Activated naive CD4-positive, alpha-beta T cell treated with anti-CD3 and anti-CD28 coated beads for 36 hours (primary cell): Measurements from ENCODE around the gene BAG2. TPM values are rescaled to one million over a fixed set of nuclear protein-coding genes. Genes with fewer than 3 reads are reported as not detected.

Source experiments
- CTCF ChIA-PET: fragments of 350-600 bp; sonication (Branson Sonifier 250); formaldehyde crosslinking; loops from one replicate; lab custom pipeline; 2021; ENCODE audit warnings: antibody characterized with exemption; lab: Charles Lee
- DNase-seq: peaks from one replicate; pipeline ENCODE4 v3.0.0-alpha.2; 2020
- H3K27ac Mint-ChIP-seq: one replicate; pipeline ENCODE4 v1.8.0; 2021; ENCODE audit warnings: mild to moderate bottlenecking, mixed read lengths
- H3K27me3 Mint-ChIP-seq: one replicate; pipeline ENCODE4 v1.8.0; 2021; ENCODE audit warnings: low read depth, mixed read lengths
- H3K36me3 Mint-ChIP-seq: one replicate; pipeline ENCODE4 v1.8.0; 2021; ENCODE audit warnings: low read depth, mixed read lengths
- H3K4me1 Mint-ChIP-seq: one replicate; pipeline ENCODE4 v1.8.0; 2021; ENCODE audit warnings: low read depth, mixed read lengths
- H3K4me3 Mint-ChIP-seq: one replicate; pipeline ENCODE4 v1.8.0; 2021; ENCODE audit warnings: mild to moderate bottlenecking, moderate library complexity, mixed read lengths
- H3K9me3 Mint-ChIP-seq: one replicate; pipeline ENCODE4 v1.8.0; 2021; ENCODE audit warnings: mixed read lengths
- intact Hi-C: fragments of 100-400 bp; cut with micrococcal nuclease; formaldehyde crosslinking; loops from one replicate; pipeline ENCODE4 v1.15.1; 2023
- total RNA-seq, 2 experiments: library from RNA; stranded (reverse); gene quantifications; one replicate each; pipeline ENCODE4 v1.2.3, GENCODE V29; 2021

Gene BAG2
- total RNA-seq, 2 experiments from 2014 or later = 6.8 to 7.0 TPM

DNA sequence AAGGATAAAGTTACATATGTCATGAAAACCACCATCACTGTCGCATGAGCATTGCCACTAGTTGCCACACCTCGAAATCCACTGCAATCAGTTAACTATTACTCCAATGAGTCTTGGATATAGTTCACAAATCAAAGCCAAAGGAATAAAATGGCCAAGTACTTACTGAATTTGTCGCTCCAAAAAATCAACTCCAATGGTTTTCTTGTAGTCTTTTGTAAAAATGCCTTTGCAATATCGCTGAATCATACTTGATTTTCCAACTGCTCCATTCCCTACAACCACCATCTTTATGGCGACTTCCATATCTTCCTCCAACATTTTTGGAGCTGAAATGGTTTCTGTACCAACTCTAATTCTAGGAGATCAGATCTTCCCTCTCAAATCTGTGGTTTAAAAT is 37.9 kb downstream of the BAG2 start:
- Mint-ChIP-seq H3K9me3 (peaks cover 5% of the 10 kb centered on the region), H3K4me1 (peaks cover 25% of the 10 kb centered on the region), H3K4me3 (no peak overlapping the region), H3K27me3 (no peaks in the 10 kb centered on the region), H3K36me3 (no peaks in the 10 kb centered on the region), H3K27ac (no peak overlapping the region)
- no peak for DNase-seq
- intact Hi-C loops = no loop called here
- CTCF ChIA-PET = no interaction called here

- CTCF ChIA-PET = no interaction called here
- Mint-ChIP-seq H3K27ac (no peak overlapping the region), H3K27me3 (peaks cover 5% of the 10 kb centered on the region), H3K36me3 (no peaks in the 10 kb centered on the region), H3K4me1 (peaks cover 29% of the 10 kb centered on the region), H3K4me3 (no peak overlapping the region), H3K9me3 (peaks cover 6% of the 10 kb centered on the region)
- DNase-seq = no peak
- intact Hi-C loops = no loop called here
These were observed 43.1 kb downstream of the BAG2 start for GRCh38 chr6:57215260-57215659.

DNA sequence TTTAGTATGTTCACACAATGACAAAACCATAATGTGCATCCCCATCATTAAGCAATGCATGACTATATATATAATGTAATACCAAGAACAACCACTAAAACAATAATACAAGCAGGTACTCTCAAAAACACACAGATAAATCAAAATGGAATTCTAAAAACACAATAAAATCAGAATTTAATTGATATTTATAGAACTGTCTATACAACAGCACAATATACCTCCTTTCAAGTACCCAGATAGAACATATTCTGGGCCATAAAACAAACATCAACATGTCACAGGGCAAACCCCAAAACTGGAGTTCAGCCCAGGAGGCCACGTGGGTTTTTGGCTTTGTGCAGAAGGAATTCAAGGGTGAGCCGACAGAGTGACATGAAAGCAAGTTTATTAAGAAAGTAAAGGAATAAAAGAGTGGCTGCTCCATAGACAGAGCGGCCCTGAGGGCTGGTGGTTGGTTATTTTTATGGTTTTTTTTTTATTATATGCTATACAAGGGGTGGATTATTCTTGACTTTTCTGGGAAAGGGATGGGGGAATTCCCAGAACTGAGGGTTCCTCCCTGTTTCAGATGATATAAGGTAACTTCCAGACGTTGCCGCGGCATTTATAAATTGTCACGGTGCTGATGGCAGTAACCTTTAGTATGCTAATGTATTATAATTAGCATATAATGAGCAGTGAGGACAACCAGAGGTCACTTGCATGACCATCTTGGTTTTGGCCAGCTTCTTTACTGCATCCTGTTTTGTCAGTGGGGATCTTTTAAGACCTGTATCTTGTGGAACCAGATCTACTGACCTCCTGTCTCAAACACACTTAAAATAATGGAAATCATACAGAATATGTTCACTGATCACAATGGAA is 44.3 kb downstream of the BAG2 start:
- H3K27me3 Mint-ChIP-seq = peaks cover 7% of the 10 kb centered on the region
- no peak overlapping the region for H3K27ac Mint-ChIP-seq
- H3K4me1 Mint-ChIP-seq = peaks cover 38% of the 10 kb centered on the region
- peaks cover 6% of the 10 kb centered on the region for H3K9me3 Mint-ChIP-seq
- H3K36me3 Mint-ChIP-seq = no peaks in the 10 kb centered on the region
- CTCF ChIA-PET = interaction anchor here (0.6 to 1.0 kb wide), 3 partner anchors 85 to 828 kb away, joined by 3 to 4 read pairs (median 3); no protein-coding TSS in a partner anchor
- no peak overlapping the region for H3K4me3 Mint-ChIP-seq
- no peak for DNase-seq
- intact Hi-C loops = no loop called here

GRCh38 chr6:57217270-57217669 is 45.1 kb downstream of the BAG2 start:
- CTCF ChIA-PET = interaction anchor here (0.6 to 1.0 kb wide), 2 partner anchors 99 to 828 kb away, joined by 3 to 4 read pairs; no protein-coding TSS in a partner anchor

DNA sequence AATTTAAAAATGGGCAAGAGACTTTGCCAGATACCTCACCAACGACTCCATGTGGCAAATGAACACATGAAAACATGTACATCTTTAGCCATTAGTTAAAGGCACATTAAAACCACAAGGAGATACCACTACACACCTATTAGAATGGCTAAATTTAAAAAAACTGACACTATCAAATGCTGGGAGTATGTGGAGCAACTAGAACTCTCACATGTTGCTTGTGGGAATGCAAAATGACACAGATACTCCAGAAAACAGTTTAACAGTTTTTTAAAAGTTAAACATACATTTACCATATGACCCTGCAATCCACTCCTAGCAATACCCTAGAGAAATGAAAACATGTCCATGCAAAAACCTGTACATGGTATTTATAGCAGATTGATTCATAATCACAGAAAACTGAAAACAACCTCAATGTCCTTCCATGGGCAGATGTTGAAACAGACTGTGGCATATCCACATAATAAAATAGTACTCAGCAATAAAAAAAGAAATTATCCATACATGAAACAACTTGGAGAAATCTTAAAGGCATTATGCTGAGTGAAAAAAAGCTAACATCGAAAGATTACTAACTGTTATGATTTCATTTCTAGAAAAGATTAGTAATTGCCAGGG is 48.1 kb downstream of the BAG2 start:
- intact Hi-C loops = loop anchor here (5.0 kb wide), 1 partner anchor 742 kb away; no protein-coding TSS in a partner anchor
- no peak overlapping the region for H3K27ac Mint-ChIP-seq
- H3K4me3 Mint-ChIP-seq = no peak overlapping the region
- CTCF ChIA-PET = no interaction called here
- peaks cover under 1% of the 10 kb centered on the region for H3K9me3 Mint-ChIP-seq
- H3K4me1 Mint-ChIP-seq = peaks cover 22% of the 10 kb centered on the region
- H3K27me3 Mint-ChIP-seq = peaks cover 18% of the 10 kb centered on the region
- no peak for DNase-seq
- peaks cover 2% of the 10 kb centered on the region for H3K36me3 Mint-ChIP-seq

More at GRCh38 chr6:57217270-57217669, 45.1 kb downstream of the BAG2 start:
- peaks cover 7% of the 10 kb centered on the region for H3K27me3 Mint-ChIP-seq
- peaks cover 38% of the 10 kb centered on the region for H3K4me1 Mint-ChIP-seq
- no peak for DNase-seq
- H3K4me3 Mint-ChIP-seq = no peak overlapping the region
- no peak overlapping the region for H3K27ac Mint-ChIP-seq
- intact Hi-C loops = no loop called here
- H3K36me3 Mint-ChIP-seq = peaks cover 2% of the 10 kb centered on the region
- H3K9me3 Mint-ChIP-seq = peaks cover 6% of the 10 kb centered on the region

GRCh38 chr6:57221191-57221935 is 49.2 kb downstream of the BAG2 start:
- Mint-ChIP-seq H3K36me3 (peaks cover 2% of the 10 kb centered on the region), H3K9me3 (no peaks in the 10 kb centered on the region), H3K4me1 (peaks cover 18% of the 10 kb centered on the region), H3K27ac (no peak overlapping the region), H3K27me3 (peaks cover 18% of the 10 kb centered on the region), H3K4me3 (peak overlapping the region; percentile 82)
- intact Hi-C loops = loop anchor here (5.0 kb wide), 1 partner anchor 741 kb away; no protein-coding TSS in a partner anchor
- CTCF ChIA-PET = interaction anchor here (0.6 to 1.8 kb wide), 5 partner anchors 16 to 95 kb away, joined by 3 to 4 read pairs (median 3); no protein-coding TSS in a partner anchor
- peak; percentile 41 for DNase-seq

- Mint-ChIP-seq H3K4me3 (peak within 1 kb of the TSS; percentile 99), H3K27ac (peak within 1 kb of the TSS; percentile 93)
These were observed 50.0 kb downstream of the BAG2 start, which contains the start of gene RAB23 for GRCh38 chr6:57221936-57222742. RAB23 (minus strand) TSS chr6:57222307; CDS start chr6:57210380, 11,927 bp downstream.

DNA sequence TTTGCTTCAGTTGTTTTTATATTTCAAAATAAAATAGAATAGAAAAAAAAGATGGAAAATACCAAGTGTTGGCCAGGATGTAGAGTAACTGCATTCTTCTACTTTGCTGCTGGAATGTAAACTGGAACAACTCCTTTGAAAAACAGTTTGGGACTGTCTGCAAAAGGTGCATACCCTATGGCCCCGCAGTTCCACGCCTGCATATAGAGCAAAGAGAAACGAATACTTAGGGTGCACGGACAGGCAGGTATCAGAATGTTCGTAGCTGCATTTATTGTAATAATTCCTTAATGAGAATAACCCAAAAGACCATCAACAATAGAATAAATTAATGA is 50.6 kb downstream of the BAG2 start:
- peaks cover 18% of the 10 kb centered on the region for H3K27me3 Mint-ChIP-seq
- intact Hi-C loops = loop anchor here (1.0 to 5.0 kb wide), 8 partner anchors 14 to 740 kb away; partner anchors contain the start of genes BAG2, BEND6, KIAA1586 and PRIM2
- H3K9me3 Mint-ChIP-seq = no peaks in the 10 kb centered on the region
- peaks cover 11% of the 10 kb centered on the region for H3K4me1 Mint-ChIP-seq
- no peak overlapping the region for H3K27ac Mint-ChIP-seq
- peaks cover 2% of the 10 kb centered on the region for H3K36me3 Mint-ChIP-seq
- CTCF ChIA-PET = no interaction called here
- H3K4me3 Mint-ChIP-seq = peak overlapping the region; percentile 99
- peak; percentile 10 for DNase-seq

More at GRCh38 chr6:57221936-57222742, 50.0 kb downstream of the BAG2 start, which contains the start of gene RAB23:
- intact Hi-C loops = loop anchor here (1.0 to 5.0 kb wide), 8 partner anchors 13 to 740 kb away; partner anchors contain the start of genes BAG2, BEND6, KIAA1586 and PRIM2
- CTCF ChIA-PET = interaction anchor here (1.1 to 1.8 kb wide), 3 partner anchors 16 to 46 kb away, joined by 3 to 4 read pairs (median 3); no protein-coding TSS in a partner anchor
- Mint-ChIP-seq H3K9me3 (no peaks in the 10 kb centered on the region), H3K4me1 (peaks cover 14% of the 10 kb centered on the region), H3K27me3 (peaks cover 18% of the 10 kb centered on the region), H3K36me3 (peaks cover 2% of the 10 kb centered on the region)
- DNase-seq = peak; percentile 74

GRCh38 chr6:57224769-57225515 is 52.8 kb downstream of the BAG2 start:
- peaks cover 2% of the 10 kb centered on the region for H3K36me3 Mint-ChIP-seq
- H3K4me1 Mint-ChIP-seq = peaks cover 11% of the 10 kb centered on the region
- H3K27ac Mint-ChIP-seq = no peak overlapping the region
- H3K4me3 Mint-ChIP-seq = no peak overlapping the region
- H3K9me3 Mint-ChIP-seq = no peaks in the 10 kb centered on the region
- CTCF ChIA-PET = no interaction called here
- no peak for DNase-seq
- H3K27me3 Mint-ChIP-seq = peaks cover 13% of the 10 kb centered on the region
- intact Hi-C loops = loop anchor here (5.0 kb wide), 1 partner anchor 737 kb away; no protein-coding TSS in a partner anchor

- CTCF ChIA-PET = no interaction called here
- H3K27ac Mint-ChIP-seq = no peak overlapping the region
- H3K27me3 Mint-ChIP-seq = peaks cover 15% of the 10 kb centered on the region
- intact Hi-C loops = no loop called here
- H3K9me3 Mint-ChIP-seq = no peaks in the 10 kb centered on the region
- H3K36me3 Mint-ChIP-seq = peaks cover 2% of the 10 kb centered on the region
- H3K4me1 Mint-ChIP-seq = peaks cover 2% of the 10 kb centered on the region
- no peak for DNase-seq
- no peak overlapping the region for H3K4me3 Mint-ChIP-seq
These were observed 54.1 kb downstream of the BAG2 start for GRCh38 chr6:57226221-57226620.
